Measurements from ENCODE around the gene OPCML.

OPCML gene

GRCh38 chr11:132463295-132464002 lies 1068.9 kb downstream of the OPCML start:
- Histone ChIP-seq H3K9me3 (ENCODE audit: control insufficient read depth in 1 of 2, low read length in 2 of 2) (no peaks in the 10 kb centered on the region), H3K4me1 (ENCODE audit: control insufficient read depth in 1 of 2, insufficient read depth in 2 of 2, low read length in 2 of 2) (no peaks in the 10 kb centered on the region), H3K27me3 (ENCODE audit: control insufficient read depth in 1 of 2, insufficient read depth in 2 of 2, low read length in 2 of 2) (no peaks in the 10 kb centered on the region), H3K36me3 (ENCODE audit: control insufficient read depth in 1 of 2, insufficient read depth in 2 of 2, low read length in 2 of 2) (no peaks in the 10 kb centered on the region), H3K9ac (ENCODE audit: low read depth in 1 of 2, low read length in 2 of 2) (no peak overlapping the region), H3K27ac (ENCODE audit: low read depth, low read length) (no peak overlapping the region), H3K4me3 (ENCODE audit: low read depth in 1 of 2, low read length in 2 of 2) (no peak overlapping the region)

- H3K27me3 ChIP-seq (ENCODE audit: control insufficient read depth in 1 of 2, insufficient read depth in 2 of 2, low read length in 2 of 2), result no peaks in the 10 kb centered on the region
- no peaks in the 10 kb centered on the region for H3K36me3 ChIP-seq (ENCODE audit: control insufficient read depth in 1 of 2, insufficient read depth in 2 of 2, low read length in 2 of 2)
- no peak overlapping the region for H3K27ac ChIP-seq (ENCODE audit: low read depth, low read length)
- no peaks in the 10 kb centered on the region for H3K9me3 ChIP-seq (ENCODE audit: control insufficient read depth in 1 of 2, low read length in 2 of 2)
- no peak overlapping the region for H3K4me3 ChIP-seq (ENCODE audit: low read depth in 1 of 2, low read length in 2 of 2)
- H3K9ac ChIP-seq (ENCODE audit: low read depth in 1 of 2, low read length in 2 of 2), result no peak overlapping the region
- H3K4me1 ChIP-seq (ENCODE audit: control insufficient read depth in 1 of 2, insufficient read depth in 2 of 2, low read length in 2 of 2), result no peaks in the 10 kb centered on the region
Measured at GRCh38 chr11:132459736-132460135, 1072.6 kb downstream of the OPCML start.

- H3K4me3 ChIP-seq (ENCODE audit: low read depth in 1 of 2, low read length in 2 of 2), result no peak overlapping the region
- no peaks in the 10 kb centered on the region for H3K36me3 ChIP-seq (ENCODE audit: control insufficient read depth in 1 of 2, insufficient read depth in 2 of 2, low read length in 2 of 2)
- H3K4me1 ChIP-seq (ENCODE audit: control insufficient read depth in 1 of 2, insufficient read depth in 2 of 2, low read length in 2 of 2), result no peaks in the 10 kb centered on the region
- H3K27me3 ChIP-seq (ENCODE audit: control insufficient read depth in 1 of 2, insufficient read depth in 2 of 2, low read length in 2 of 2), result no peaks in the 10 kb centered on the region
- H3K9me3 ChIP-seq (ENCODE audit: control insufficient read depth in 1 of 2, low read length in 2 of 2), result no peaks in the 10 kb centered on the region
- no peak overlapping the region for H3K9ac ChIP-seq (ENCODE audit: low read depth in 1 of 2, low read length in 2 of 2)
- no peak overlapping the region for H3K27ac ChIP-seq (ENCODE audit: low read depth, low read length)
Measured at GRCh38 chr11:132457445-132457844, 1074.9 kb downstream of the OPCML start.

GRCh38 chr11:132456751-132457328 lies 1075.5 kb downstream of the OPCML start:
- Histone ChIP-seq H3K4me1 (ENCODE audit: control insufficient read depth in 1 of 2, insufficient read depth in 2 of 2, low read length in 2 of 2) (no peaks in the 10 kb centered on the region), H3K27ac (ENCODE audit: low read depth, low read length) (no peak overlapping the region), H3K9ac (ENCODE audit: low read depth in 1 of 2, low read length in 2 of 2) (no peak overlapping the region), H3K36me3 (ENCODE audit: control insufficient read depth in 1 of 2, insufficient read depth in 2 of 2, low read length in 2 of 2) (no peaks in the 10 kb centered on the region), H3K4me3 (ENCODE audit: low read depth in 1 of 2, low read length in 2 of 2) (no peak overlapping the region), H3K9me3 (ENCODE audit: control insufficient read depth in 1 of 2, low read length in 2 of 2) (no peaks in the 10 kb centered on the region), H3K27me3 (ENCODE audit: control insufficient read depth in 1 of 2, insufficient read depth in 2 of 2, low read length in 2 of 2) (no peaks in the 10 kb centered on the region)

- Histone ChIP-seq H3K9me3 (ENCODE audit: control insufficient read depth in 1 of 2, low read length in 2 of 2) (no peaks in the 10 kb centered on the region), H3K4me1 (ENCODE audit: control insufficient read depth in 1 of 2, insufficient read depth in 2 of 2, low read length in 2 of 2) (no peaks in the 10 kb centered on the region), H3K27ac (ENCODE audit: low read depth, low read length) (no peak overlapping the region)
Measured at GRCh38 chr11:132455044-132455443, 1077.3 kb downstream of the OPCML start.

GRCh38 chr11:132453406-132453805 lies 1078.9 kb downstream of the OPCML start:
- Histone ChIP-seq H3K9me3 (ENCODE audit: control insufficient read depth in 1 of 2, low read length in 2 of 2) (no peaks in the 10 kb centered on the region), H3K4me1 (ENCODE audit: control insufficient read depth in 1 of 2, insufficient read depth in 2 of 2, low read length in 2 of 2) (no peaks in the 10 kb centered on the region), H3K4me3 (ENCODE audit: low read depth in 1 of 2, low read length in 2 of 2) (no peak overlapping the region), H3K27ac (ENCODE audit: low read depth, low read length) (no peak overlapping the region), H3K9ac (ENCODE audit: low read depth in 1 of 2, low read length in 2 of 2) (no peak overlapping the region), H3K27me3 (ENCODE audit: control insufficient read depth in 1 of 2, insufficient read depth in 2 of 2, low read length in 2 of 2) (no peaks in the 10 kb centered on the region), H3K36me3 (ENCODE audit: control insufficient read depth in 1 of 2, insufficient read depth in 2 of 2, low read length in 2 of 2) (no peaks in the 10 kb centered on the region)

More at GRCh38 chr11:132455044-132455443, 1077.3 kb downstream of the OPCML start:
- no peak overlapping the region for H3K9ac ChIP-seq (ENCODE audit: low read depth in 1 of 2, low read length in 2 of 2)
- no peaks in the 10 kb centered on the region for H3K36me3 ChIP-seq (ENCODE audit: control insufficient read depth in 1 of 2, insufficient read depth in 2 of 2, low read length in 2 of 2)
- H3K4me3 ChIP-seq (ENCODE audit: low read depth in 1 of 2, low read length in 2 of 2), result no peak overlapping the region
- no peaks in the 10 kb centered on the region for H3K27me3 ChIP-seq (ENCODE audit: control insufficient read depth in 1 of 2, insufficient read depth in 2 of 2, low read length in 2 of 2)

GRCh38 chr11:132452616-132453015 lies 1079.7 kb downstream of the OPCML start:
- Histone ChIP-seq H3K27me3 (ENCODE audit: control insufficient read depth in 1 of 2, insufficient read depth in 2 of 2, low read length in 2 of 2) (no peaks in the 10 kb centered on the region), H3K9ac (ENCODE audit: low read depth in 1 of 2, low read length in 2 of 2) (no peak overlapping the region), H3K4me3 (ENCODE audit: low read depth in 1 of 2, low read length in 2 of 2) (no peak overlapping the region), H3K36me3 (ENCODE audit: control insufficient read depth in 1 of 2, insufficient read depth in 2 of 2, low read length in 2 of 2) (no peaks in the 10 kb centered on the region), H3K27ac (ENCODE audit: low read depth, low read length) (no peak overlapping the region), H3K4me1 (ENCODE audit: control insufficient read depth in 1 of 2, insufficient read depth in 2 of 2, low read length in 2 of 2) (no peaks in the 10 kb centered on the region), H3K9me3 (ENCODE audit: control insufficient read depth in 1 of 2, low read length in 2 of 2) (no peaks in the 10 kb centered on the region)

- H3K9me3 ChIP-seq (ENCODE audit: control insufficient read depth in 1 of 2, low read length in 2 of 2), result no peaks in the 10 kb centered on the region
- H3K27ac ChIP-seq (ENCODE audit: low read depth, low read length), result no peak overlapping the region
- no peak overlapping the region for H3K4me3 ChIP-seq (ENCODE audit: low read depth in 1 of 2, low read length in 2 of 2)
- no peak overlapping the region for H3K9ac ChIP-seq (ENCODE audit: low read depth in 1 of 2, low read length in 2 of 2)
- H3K4me1 ChIP-seq (ENCODE audit: control insufficient read depth in 1 of 2, insufficient read depth in 2 of 2, low read length in 2 of 2), result no peaks in the 10 kb centered on the region
- H3K27me3 ChIP-seq (ENCODE audit: control insufficient read depth in 1 of 2, insufficient read depth in 2 of 2, low read length in 2 of 2), result no peaks in the 10 kb centered on the region
- H3K36me3 ChIP-seq (ENCODE audit: control insufficient read depth in 1 of 2, insufficient read depth in 2 of 2, low read length in 2 of 2), result no peaks in the 10 kb centered on the region
Measured at GRCh38 chr11:132451942-132452601, 1080.2 kb downstream of the OPCML start.

- no peaks in the 10 kb centered on the region for H3K9me3 ChIP-seq (ENCODE audit: control insufficient read depth in 1 of 2, low read length in 2 of 2)
- H3K4me1 ChIP-seq (ENCODE audit: control insufficient read depth in 1 of 2, insufficient read depth in 2 of 2, low read length in 2 of 2), result no peaks in the 10 kb centered on the region
- no peaks in the 10 kb centered on the region for H3K36me3 ChIP-seq (ENCODE audit: control insufficient read depth in 1 of 2, insufficient read depth in 2 of 2, low read length in 2 of 2)
- H3K9ac ChIP-seq (ENCODE audit: low read depth in 1 of 2, low read length in 2 of 2), result no peak overlapping the region
- no peaks in the 10 kb centered on the region for H3K27me3 ChIP-seq (ENCODE audit: control insufficient read depth in 1 of 2, insufficient read depth in 2 of 2, low read length in 2 of 2)
- H3K27ac ChIP-seq (ENCODE audit: low read depth, low read length), result no peak overlapping the region
- no peak overlapping the region for H3K4me3 ChIP-seq (ENCODE audit: low read depth in 1 of 2, low read length in 2 of 2)
Measured at GRCh38 chr11:132450631-132451030, 1081.7 kb downstream of the OPCML start.

GRCh38 chr11:132448334-132448995 lies 1083.8 kb downstream of the OPCML start:
- Histone ChIP-seq H3K9me3 (ENCODE audit: control insufficient read depth in 1 of 2, low read length in 2 of 2) (no peaks in the 10 kb centered on the region), H3K4me3 (ENCODE audit: low read depth in 1 of 2, low read length in 2 of 2) (no peak overlapping the region), H3K4me1 (ENCODE audit: control insufficient read depth in 1 of 2, insufficient read depth in 2 of 2, low read length in 2 of 2) (no peaks in the 10 kb centered on the region), H3K27me3 (ENCODE audit: control insufficient read depth in 1 of 2, insufficient read depth in 2 of 2, low read length in 2 of 2) (no peaks in the 10 kb centered on the region), H3K9ac (ENCODE audit: low read depth in 1 of 2, low read length in 2 of 2) (no peak overlapping the region), H3K27ac (ENCODE audit: low read depth, low read length) (no peak overlapping the region), H3K36me3 (ENCODE audit: control insufficient read depth in 1 of 2, insufficient read depth in 2 of 2, low read length in 2 of 2) (no peaks in the 10 kb centered on the region)
